NCI-H1417 treated with DMSO at 0.1 percent for 48 hours (cell line): ENCODE measurements around the gene NLN.
"Not testable (repeated sequence)": the region's sequence is repeated elsewhere in the genome, so short reads cannot be mapped to it uniquely, and the experiment has no call there.

Experiments used
- DNase-seq: peaks from one replicate; lab custom pipeline; 2025; lab: John Stamatoyannopoulos, UW

Gene NLN

DNA sequence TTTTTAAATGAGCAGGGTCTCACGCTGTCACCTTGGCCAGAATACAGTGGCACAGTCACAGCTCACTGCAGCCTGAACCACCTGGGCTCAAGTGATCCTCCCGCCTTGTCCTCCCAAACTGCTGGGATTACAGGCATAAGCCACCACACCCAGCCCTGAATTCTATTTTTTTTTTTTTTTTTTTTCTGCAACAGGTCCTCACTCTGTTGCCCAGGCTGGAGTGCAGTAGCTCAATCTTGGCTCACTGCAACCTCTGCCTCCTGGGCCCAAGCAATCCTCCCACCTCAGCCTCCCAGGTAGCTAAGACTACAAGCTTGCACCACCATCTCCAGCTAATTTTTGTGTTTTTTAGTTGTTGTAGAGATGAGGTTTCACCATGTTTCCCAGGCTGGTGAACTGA lies 51.0 kb downstream of the NLN start:
- not testable (repeated sequence) for DNase-seq

DNA sequence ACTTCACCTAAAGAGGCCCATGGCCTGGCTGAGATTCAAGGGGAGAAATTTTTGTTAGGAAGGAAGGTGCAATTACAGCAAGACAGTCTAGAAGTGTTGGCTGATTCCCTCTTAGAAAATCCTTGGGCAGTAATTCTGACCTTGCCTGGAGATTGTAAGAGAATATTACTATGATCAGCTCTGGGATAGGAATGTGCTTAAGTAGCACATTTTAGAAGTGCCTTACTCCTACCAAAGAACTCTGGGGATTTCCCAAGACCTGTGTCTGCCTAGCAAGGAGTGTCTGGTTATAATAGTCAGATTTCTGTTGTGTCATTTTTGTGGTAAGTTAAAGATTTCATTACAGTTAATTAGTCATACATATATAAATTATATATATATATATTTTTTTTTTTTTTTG lies 52.3 kb downstream of the NLN start:
- DNase-seq: no peak

DNA sequence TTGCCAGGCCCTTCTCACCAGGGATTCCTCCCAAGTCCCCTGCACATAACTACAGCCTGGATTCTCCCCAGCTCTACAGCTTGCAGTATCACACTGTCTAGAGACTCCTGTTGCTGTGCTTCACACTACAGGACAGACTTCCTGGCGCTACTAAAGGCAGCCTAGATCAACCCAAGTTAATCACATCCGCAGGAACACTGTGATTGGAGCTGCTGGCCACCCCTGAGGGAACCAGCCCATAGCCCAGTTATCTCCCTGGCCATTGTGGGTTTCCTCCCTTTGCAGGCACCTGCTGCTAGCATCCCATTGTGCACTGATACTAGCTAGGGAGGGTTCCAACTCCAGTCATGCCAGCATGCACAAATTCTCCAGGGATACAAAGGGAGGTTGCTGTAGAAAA lies 53.5 kb downstream of the NLN start:
- no peak for DNase-seq

DNA sequence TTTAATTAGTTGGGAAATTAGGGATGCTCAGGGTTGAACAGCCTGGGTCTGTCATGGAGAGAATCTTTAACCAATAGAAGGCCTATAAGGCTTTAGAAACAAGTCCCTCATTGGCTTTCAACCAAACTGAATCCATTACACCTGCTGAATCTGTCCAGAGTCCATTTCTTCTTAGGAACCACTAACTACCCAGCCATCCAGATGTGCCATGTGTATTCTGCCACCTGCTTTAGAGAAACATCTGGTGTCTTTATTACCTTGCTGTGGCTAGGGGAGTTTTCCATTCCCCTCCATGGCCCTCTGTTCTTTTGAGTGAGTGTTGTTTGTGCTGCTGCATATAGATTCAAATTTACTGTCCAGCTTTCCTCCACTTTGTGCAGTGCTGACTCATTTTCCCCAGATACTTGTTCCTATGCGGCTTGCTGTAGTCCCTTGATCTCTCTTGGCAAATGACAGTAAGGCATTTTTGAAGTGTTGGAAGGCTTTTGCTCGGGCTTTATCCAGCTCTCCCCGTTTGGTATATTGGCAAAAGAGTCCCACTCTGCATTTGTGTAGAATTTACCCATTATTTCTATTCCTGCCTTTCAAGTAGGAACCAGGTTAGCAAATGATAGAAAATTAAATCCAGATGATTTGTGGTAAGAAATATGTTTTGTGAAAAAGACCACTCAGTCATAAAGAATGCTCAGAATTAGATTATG lies 54.6 kb downstream of the NLN start:
- DNase-seq: no peak

DNA sequence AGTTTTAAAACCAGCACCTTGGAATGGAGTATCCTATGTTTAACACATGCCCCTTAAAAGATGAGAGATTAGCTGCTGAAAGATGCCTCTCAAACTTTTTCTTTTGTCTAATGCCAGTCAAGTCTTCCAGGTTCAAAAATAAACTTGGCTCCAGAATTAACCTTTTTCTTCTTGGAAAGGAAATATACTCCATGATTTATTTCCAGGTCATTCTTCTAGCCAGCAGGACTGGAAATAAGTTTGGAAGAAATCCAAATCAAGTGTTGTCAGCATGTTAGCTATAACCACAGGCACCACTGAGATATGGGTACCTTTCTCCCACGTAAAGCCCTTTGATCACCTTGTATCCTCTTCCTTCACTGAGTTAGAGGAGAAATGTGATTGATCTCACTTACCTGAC lies 56.1 kb downstream of the NLN start:
- no peak for DNase-seq

DNA sequence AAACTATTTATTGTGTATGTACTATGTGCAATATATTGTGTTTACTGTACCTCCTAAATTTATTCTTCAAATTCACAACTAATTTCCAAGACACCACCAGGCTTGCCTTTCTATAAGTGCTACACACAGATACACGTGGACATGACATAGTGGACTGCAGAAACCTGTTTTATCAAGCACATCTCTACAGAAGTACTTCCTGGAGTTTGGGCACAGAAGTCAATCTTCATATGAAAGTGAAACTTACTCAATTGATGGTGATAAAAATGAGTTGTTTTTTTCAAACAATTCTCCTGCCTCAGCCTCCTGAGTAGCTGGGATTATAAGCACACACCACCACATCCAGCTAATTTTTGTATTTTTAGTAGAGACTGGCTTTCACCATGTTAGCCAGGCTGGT lies 57.6 kb downstream of the NLN start:
- DNase-seq: no peak

DNA sequence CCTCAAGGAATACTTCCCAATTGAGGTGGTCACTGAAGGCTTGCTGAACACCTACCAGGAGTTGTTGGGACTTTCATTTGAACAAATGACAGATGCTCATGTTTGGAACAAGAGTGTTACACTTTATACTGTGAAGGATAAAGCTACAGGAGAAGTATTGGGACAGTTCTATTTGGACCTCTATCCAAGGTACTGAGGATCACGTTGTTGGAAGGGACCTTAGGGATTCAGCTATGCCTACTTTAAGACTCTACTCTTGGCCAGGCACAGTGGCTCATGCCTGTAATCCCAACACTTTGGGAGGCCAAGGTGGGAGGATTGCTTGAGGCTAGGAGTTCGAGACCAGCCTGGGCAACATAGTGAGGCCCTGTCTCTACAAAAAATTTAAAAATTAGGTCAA lies 66.3 kb downstream of the NLN start:
- DNase-seq: not testable (repeated sequence)

DNA sequence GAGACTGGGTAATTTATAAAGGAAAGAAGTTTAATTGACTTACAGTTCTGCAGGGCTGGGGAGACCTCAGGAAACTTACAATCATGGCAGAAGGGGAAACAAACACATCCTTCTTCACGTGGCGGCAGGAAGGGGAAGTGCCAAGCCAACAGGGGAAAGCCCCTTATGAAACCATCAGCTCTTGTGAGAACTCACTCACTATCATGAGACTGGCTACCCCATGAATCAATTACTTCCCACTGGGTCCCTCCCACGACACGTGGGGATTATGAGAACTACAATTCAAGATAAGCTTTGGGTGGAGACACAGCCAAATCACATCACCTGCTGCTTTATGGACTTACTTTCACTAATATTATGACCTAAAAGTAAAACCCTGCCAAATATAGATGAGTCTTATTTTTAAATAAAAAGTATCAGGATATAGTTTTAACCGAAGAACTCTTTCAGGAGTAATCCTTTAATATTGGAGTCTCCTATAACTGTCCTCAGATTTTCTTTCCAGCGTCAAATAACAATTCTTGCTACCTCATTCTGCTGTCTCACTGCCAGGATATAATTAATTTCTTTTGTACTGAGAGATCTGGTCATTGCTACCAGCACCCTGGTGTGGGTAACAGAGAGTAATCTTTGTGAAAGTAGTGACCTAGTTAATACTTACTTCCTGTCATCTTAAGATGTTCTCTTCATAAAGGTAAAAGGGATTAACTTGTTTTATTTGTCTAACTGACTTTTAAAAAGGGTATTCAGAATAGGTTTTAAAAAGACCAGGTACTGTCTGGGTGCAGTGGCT lies 68.6 kb downstream of the NLN start:
- no peak for DNase-seq

DNA sequence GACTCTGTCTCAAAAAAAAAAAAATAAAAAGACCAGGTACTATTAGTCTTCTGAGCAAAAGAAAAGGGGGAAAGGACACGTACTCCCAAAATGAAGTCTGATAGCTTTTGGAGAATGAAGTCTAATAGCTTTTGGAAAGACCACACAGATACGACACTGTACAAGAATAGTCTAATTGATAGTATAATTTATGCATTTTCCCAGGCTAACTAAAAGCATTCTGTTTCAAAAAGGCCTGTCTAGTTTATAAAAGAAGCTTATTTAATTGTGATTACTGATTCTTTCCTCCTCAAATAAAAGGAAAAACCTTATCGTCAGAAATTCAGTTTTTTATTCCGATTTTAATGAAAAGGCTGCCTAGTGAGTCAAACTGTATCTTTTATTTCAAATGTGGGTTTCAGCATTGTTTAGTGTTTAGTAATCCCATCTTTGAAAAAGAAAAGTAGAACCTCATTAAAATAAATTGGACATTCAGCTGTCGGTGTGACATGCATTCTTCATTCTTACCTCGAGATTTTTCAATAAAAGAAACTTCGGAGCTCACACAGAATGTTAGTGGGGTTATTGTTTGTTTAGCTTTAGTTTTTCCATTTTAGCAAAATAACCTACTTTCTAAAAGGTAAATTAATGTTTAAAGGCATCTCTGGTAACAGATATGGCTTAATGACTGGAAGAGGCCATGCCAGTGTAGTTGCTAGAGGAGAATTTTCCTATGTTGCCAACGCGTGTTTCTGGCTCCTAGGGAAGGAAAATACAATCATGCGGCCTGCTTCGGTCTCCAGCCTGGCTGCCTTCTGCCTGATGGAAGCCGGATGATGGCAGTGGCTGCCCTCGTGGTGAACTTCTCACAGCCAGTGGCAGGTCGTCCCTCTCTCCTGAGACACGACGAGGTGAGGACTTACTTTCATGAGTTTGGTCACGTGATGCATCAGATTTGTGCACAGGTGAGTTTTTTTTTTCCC lies 70.0 kb downstream of the NLN start:
- DNase-seq: no peak

DNA sequence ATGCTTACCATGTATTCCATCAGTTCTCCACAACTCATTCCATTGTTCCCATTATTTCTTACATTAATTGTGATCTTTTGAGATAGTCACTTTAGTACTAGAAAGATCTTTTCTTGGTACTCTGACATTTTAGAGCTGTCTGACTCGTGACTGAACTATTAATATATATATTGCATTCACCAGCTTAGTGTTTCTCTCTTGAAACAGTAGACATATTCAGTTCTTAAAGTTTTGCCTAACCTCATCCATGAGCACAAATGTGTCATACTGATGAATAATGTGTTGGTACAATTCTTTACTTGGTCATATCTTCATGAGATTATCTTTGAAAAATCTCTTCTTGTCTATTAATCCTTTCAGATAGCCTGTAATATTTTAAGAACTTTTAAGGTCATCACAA lies 74.3 kb downstream of the NLN start:
- no peak for DNase-seq

DNA sequence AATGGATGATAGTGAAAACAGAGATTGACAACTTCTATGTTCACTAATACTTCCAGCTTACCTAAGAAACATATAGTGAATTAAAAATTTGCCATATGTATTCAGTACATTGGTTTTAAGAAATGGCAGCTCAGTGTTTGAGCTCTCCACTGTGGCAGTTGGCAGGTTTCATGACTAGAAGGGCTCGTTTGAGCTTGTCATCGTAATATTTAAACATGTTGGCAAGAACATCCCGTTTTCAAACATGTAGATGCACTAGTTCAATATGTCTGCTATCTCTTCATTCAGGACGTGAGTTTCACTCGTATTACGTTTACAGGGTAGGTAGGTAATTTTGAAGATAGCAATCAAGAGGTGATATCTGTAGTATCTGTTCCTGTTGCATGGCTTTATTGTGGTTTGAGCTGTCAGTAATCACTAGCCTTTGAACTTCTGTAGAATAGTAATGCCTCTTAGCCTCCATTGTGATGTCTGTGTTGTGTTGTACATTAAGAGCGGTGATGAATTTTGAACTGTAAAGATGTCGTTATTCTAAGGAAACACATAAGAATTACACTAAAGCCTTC lies 74.8 kb downstream of the NLN start:
- no peak for DNase-seq

DNA sequence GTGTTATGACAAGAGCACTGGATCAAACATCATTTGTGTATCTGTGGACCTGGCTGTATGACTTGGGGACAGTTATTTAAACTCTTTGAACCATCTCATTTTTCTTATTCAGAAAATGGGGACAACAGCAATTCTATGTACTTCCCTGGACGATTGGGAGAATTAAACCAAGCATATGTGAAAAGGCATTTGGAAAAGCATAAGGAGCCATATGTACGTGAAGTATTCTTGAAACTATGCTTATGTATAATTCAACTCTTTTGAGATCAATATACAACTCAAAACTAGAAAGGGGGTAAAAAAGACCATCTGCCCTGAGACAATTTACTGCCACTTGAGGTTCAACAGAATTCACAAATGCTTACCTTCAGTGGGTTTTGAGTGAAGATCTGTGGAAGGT lies 75.5 kb downstream of the NLN start:
- no peak for DNase-seq

DNA sequence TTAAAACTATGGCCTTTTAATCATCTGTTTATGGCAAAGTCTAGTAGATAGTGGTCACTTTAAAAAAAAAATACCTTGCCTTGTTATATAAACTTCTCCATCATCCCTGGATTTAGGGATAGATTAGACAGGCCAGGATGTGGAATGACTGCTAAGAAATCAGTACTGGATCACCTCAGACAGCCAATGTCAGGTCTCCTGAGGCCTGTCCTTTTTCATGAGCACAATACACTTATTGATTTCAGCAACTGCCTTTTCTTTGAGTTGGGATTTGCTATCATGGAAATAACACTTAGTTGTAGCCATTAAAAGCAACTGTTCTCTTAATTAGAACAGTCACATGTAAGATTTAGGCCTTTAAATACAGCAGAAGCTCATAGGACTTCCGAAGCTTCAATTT lies 77.9 kb downstream of the NLN start:
- no peak for DNase-seq

DNA sequence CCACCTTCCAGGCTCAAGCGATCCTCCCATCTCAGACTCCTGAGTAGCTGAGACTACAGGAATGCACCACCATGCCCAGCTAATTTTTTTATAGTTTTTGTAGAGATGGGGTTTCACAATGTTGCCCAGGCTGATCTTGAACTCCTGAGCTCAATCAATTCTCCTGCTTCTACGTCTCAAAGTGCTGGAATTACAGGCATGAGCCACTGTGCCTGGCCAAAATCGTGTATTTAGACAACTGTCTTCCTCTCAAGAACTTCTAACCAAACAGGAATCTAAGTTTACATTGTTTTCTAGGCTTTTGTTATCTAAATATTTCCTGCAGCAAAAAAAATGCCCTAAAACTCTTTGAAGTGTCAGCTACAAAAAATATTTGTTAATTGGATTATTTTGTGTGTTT lies 78.8 kb downstream of the NLN start:
- DNase-seq: no peak

DNA sequence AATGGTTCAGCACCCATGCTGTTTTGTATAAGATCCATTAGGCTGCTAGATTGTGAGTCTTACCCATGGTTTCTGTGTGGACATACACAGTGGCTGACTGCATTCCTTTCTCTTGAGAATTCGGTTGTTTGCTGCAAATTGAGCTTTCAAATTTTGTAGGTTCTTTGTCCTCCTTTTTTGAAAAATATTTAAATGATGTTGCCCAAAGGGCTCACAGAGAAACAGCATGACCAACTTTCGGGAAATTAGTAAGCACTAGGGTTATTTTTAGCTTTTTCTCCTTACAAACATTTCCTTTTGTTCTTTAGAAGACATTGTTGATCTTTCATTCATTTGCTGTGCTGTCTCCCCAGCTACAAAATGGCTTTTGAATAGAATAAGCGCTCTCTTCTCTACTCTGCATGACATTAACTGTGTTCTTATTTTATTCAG lies 79.4 kb downstream of the NLN start:
- no peak for DNase-seq

DNA sequence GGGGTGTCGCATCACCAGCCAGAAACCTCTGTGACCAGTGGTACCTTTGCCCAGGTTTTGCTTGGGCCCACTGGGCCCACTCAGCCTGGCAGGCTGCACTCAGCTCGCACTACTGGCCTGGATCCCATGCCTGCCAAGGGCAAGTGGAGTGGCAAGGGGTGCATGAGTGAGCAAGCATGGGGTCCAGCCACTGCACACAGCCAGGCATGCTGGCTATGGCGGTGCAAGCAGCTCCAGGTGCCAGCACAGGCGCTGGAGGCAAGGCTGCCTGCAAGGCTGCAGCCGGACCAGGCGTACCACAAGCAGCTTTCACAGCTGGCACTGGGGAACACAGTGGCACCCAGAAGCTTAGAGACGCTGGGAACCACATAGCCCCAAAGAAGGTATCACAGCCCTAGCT lies 80.1 kb downstream of the NLN start:
- DNase-seq: no peak

DNA sequence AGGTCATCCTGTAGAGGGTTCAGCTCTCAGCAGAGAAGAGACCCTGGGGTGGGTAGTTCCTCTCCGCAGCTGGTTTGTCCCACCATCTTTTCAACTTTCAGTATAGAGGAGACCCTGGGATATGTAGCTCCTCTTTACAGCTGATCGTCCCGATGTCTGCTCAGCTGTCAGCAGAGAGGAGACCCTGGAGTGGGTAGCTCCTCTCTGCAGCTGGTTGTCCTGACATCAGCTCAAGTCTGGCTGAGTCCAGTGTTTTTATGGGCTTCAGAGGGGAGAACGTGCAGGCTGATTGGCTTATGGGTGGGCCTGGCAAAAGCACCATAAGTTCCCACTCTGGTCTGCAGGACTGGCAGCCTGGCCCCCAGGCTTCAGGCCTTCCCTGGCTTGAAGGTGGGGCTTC lies 80.8 kb downstream of the NLN start:
- no peak for DNase-seq

DNA sequence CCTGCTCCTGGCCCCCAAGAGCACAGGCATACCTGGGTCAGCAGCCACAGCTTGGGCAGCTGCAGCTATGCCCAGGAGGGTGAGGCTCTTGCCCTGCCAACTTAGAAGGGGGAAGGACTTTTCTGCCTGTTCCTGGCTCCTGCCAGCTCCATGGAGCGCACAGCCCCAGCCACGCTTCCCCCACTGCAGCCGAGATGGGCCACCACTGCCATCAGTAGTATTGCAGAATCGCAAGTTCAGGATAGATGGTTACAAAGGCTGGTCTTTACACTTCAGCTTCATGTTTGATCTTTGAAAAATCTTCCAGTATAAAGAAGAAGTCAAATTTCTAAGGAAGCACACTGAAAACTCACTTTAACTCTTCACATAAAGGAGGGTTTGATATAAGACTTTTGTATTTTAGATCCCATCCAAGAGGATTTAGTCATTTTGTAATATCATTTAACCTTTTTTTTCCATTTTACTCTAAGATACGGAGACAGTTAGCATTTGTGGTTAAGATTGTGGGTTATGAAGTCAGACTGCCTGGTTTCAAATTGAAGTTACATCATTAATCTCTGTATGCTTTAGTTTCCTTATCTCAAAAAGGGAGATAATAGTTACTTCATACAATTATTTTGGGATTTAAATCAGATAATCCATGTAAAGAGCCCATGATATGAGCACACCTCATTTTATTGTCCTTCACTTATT lies 81.8 kb downstream of the NLN start:
- DNase-seq: no peak

DNA sequence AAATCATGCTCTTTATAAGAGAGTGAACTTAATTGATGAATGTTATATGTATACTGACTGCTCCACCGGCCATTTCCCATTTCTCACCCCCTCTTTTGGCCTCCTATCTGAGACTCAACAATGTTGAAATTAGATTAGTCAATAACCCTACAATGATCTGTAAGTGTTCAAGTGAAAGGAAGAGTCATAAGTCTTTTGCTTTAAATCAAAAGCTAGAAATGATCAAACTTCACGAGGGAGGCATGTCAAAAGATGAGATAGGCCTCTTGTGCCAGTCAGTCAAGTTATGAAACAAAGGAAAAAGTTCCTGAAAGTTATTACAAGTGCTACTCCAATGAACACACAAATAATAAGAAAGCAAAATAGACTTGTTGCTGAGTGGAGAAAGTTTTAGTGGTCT lies 83.1 kb downstream of the NLN start:
- no peak for DNase-seq

DNA sequence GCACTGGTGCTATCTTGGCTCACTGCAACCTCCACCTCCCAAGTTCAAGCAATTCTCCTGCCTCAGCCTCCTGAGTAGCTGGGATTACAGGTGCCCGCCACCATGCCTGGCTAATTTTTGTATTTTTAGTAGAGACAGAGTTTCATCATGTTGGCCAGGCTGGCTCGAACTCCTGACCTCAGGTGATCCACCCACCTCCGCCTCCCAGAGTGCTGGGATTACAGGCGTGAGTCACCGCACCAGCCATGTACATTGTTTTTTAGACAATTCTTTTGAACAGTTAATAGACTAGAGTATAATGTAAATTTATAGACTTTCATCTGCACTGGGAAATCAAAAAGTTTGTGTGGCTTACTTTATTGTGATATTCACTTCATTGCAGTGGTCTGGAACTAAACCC lies 85.5 kb downstream of the NLN start:
- not testable (repeated sequence) for DNase-seq

DNA sequence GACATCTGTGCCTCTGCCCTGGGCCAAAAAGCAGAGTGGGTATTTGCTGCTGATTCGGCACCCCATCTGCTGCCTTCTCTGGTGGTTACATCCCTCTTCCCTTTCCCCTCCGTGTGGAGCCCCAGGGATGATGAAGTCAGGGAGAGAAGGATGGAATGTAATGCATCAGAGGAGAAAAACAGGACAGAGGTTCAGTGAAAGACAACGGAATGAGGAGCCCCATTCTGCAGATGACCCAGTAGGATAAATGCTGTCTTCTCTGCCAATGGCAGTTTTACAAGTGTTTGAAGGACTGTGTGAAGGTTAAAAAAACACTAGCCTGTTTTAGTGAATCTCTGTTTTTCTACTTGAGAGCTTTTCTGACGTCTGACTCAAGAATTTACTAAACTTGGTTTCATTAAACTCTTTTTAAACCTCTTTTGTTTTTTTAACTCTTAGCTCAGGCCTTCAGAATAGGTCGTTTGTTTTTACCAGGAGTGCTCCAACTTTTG lies 86.3 kb downstream of the NLN start:
- no peak for DNase-seq

DNA sequence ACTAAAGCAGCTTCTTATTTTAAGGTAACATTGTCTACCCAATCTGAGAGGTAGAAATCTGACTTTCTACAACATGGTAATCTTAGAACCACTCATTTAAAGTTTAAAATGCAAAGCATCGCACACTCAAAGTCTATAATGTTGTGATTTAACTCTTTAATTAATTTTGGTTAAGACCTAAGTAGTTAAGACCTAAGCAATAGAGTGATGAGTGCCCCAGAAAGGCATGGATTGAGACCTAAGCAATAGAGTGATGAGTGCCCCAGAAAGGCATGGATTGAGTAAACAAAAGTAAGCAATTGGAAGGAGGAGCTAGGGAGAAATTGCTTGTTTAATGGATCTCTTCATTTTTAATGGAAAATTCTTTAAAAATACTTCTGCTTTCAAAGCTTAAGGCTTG lies 86.8 kb downstream of the NLN start:
- no peak for DNase-seq
